DND-41 (cell line): ENCODE measurements around the gene FOXI1.
"Not testable (repeated sequence)": the region's sequence is repeated elsewhere in the genome, so short reads cannot be mapped to it uniquely, and the experiment has no call there.

Experiments used
- ATAC-seq: fragments of 200-7000 bp; cut with Tn5 transposase; 3 replicates; pipeline ENCODE4 v1.9.1; 2021; ENCODE audit warnings: low read depth; ENCODE audit not compliant: insufficient read depth
- DNase-seq: peaks from one replicate; pipeline ENCODE4 v3.0.0-alpha.2; 2020
- H2AFZ ChIP-seq: 2 replicates; pipeline ENCODE4 v1.6.0; 2012; ENCODE audit warnings: low read depth, low read length
- H3K27ac ChIP-seq: 2 replicates; pipeline ENCODE4 v1.5.1; 2012; ENCODE audit warnings: low read length, inconsistent platforms
- H3K27me3 ChIP-seq: fragments of 200-600 bp; sonication (generic); 2 replicates; pipeline ENCODE4 v1.6.0; 2012; ENCODE audit warnings: low read length, mild to moderate bottlenecking, inconsistent platforms; ENCODE audit not compliant: insufficient read depth, poor library complexity
- H3K36me3 ChIP-seq: 2 replicates; pipeline ENCODE4 v1.5.1; 2012; ENCODE audit warnings: low read length, inconsistent platforms; ENCODE audit not compliant: insufficient read depth
- H3K4me1 ChIP-seq: 2 replicates; pipeline ENCODE4 v1.5.1; 2012; ENCODE audit warnings: mild to moderate bottlenecking, low read length; ENCODE audit not compliant: insufficient read depth
- H3K4me2 ChIP-seq: 2 replicates; pipeline ENCODE4 v1.6.0; 2012; ENCODE audit warnings: mild to moderate bottlenecking, moderate library complexity, low read length, inconsistent platforms; ENCODE audit not compliant: insufficient read depth
- H3K4me3 ChIP-seq, 2 experiments: fragments of 200-600 bp in 1 of 2; shearing (Covaris generic) in 1 of 2; 2 replicates each; pipeline ENCODE4 v1.5.1; 2012 to 2016; ENCODE audit warnings: inconsistent platforms in 2 of 2, low read length in 2 of 2, mild to moderate bottlenecking in 2 of 2, low read depth in 1 of 2, moderate library complexity in 1 of 2
- H3K79me2 ChIP-seq: 2 replicates; pipeline ENCODE4 v1.6.0; 2012; ENCODE audit warnings: low read length, inconsistent platforms; ENCODE audit not compliant: insufficient read depth
- H3K9ac ChIP-seq: 2 replicates; pipeline ENCODE4 v1.6.0; 2012; ENCODE audit warnings: low read depth, mild to moderate bottlenecking, inconsistent platforms, low read length, moderate library complexity
- H3K9me3 ChIP-seq: 2 replicates; pipeline ENCODE4 v1.5.1; 2012; ENCODE audit warnings: low read length, moderate library complexity, mild to moderate bottlenecking, inconsistent platforms; ENCODE audit not compliant: insufficient read depth, severe bottlenecking
- H4K20me1 ChIP-seq: 2 replicates; pipeline ENCODE4 v1.6.0; 2012; ENCODE audit warnings: low read length; ENCODE audit not compliant: insufficient read depth
- EZH2 ChIP-seq: IDR thresholded peaks from 3 replicates; pipeline ENCODE4 v1.6.1; 2012; ENCODE audit warnings: borderline replicate concordance, low read depth, mild to moderate bottlenecking, moderate library complexity, low read length, inconsistent platforms; ENCODE audit not compliant: severe bottlenecking
- TF ChIP-seq, protein P1 (sequence below): IDR thresholded peaks from 2 replicates; pipeline ENCODE4 v1.5.1; 2012; ENCODE audit warnings: borderline replicate concordance, low read length, moderate library complexity, mild to moderate bottlenecking; ENCODE audit not compliant: poor library complexity, severe bottlenecking; ENCODE audit errors: extremely low read depth

Gene FOXI1

DNA sequence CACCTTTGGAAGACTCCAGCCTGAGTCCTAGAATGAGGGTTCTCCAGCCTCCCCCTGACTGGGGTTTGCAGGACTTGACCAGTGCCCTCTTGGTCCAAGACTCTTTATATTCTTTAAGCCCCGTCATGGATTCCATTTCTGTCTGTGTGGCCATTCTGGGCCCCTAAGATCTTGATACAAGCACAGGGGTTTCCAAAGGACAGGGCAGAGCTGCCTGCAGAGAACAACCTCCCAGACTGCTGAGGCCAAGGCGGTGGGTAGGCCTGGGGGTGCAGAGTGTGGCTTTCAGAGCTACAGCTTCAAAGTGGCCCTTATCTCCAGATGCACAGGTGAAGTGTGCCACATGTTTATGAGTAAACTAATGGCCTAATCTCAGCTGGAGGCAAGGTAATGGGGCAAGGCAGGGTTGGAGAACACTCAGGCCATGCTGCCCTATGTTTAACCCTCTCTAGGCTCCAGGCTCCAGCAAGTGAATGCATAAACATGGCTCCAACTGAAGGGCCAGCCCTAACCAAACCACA lies 32.1 kb downstream of the FOXI1 start:
- Histone ChIP-seq H2AFZ (no peak overlapping the region), H4K20me1 (no peaks in the 10 kb centered on the region), H3K27me3 (peaks cover 1% of the 10 kb centered on the region), H3K4me2 (no peak overlapping the region), H3K4me1 (no peaks in the 10 kb centered on the region), H3K9me3 (no peaks in the 10 kb centered on the region), H3K4me3 (no peak overlapping the region), H3K79me2 (no peaks in the 10 kb centered on the region), H3K36me3 (no peaks in the 10 kb centered on the region), H3K9ac (no peak overlapping the region), H3K27ac (no peak overlapping the region)
- DNase-seq = no peak
- no peak for TF ChIP-seq EZH2
- TF ChIP-seq, protein P1, sequence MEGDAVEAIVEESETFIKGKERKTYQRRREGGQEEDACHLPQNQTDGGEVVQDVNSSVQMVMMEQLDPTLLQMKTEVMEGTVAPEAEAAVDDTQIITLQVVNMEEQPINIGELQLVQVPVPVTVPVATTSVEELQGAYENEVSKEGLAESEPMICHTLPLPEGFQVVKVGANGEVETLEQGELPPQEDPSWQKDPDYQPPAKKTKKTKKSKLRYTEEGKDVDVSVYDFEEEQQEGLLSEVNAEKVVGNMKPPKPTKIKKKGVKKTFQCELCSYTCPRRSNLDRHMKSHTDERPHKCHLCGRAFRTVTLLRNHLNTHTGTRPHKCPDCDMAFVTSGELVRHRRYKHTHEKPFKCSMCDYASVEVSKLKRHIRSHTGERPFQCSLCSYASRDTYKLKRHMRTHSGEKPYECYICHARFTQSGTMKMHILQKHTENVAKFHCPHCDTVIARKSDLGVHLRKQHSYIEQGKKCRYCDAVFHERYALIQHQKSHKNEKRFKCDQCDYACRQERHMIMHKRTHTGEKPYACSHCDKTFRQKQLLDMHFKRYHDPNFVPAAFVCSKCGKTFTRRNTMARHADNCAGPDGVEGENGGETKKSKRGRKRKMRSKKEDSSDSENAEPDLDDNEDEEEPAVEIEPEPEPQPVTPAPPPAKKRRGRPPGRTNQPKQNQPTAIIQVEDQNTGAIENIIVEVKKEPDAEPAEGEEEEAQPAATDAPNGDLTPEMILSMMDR = no peak
- no peak for ATAC-seq

DNA sequence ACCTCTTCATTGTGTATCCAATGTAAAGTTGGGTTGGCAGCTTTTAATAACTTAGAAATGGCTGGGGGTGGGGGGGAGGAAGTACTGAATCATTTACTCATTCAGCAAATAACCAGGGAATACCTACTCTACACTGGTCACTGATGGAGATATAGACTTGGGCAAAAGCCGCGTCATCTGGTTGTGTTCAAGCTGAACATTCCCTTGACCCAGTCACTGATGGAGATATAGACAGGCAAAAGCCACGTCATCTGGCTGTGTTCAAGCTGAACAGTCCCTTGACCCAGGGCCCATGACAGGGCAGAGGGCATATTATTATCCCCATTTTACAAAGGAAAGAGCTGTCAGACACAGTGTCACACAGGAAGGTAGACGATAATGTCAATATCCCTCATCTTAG lies 32.6 kb downstream of the FOXI1 start:
- Histone ChIP-seq H2AFZ (no peak overlapping the region), H3K9ac (no peak overlapping the region), H3K4me2 (no peak overlapping the region), H3K4me3 (no peak overlapping the region), H3K9me3 (no peaks in the 10 kb centered on the region), H3K27ac (no peak overlapping the region), H3K4me1 (no peaks in the 10 kb centered on the region), H3K36me3 (no peaks in the 10 kb centered on the region), H3K79me2 (no peaks in the 10 kb centered on the region), H4K20me1 (no peaks in the 10 kb centered on the region), H3K27me3 (no peaks in the 10 kb centered on the region)
- TF ChIP-seq, protein P1 = no peak
- no peak for TF ChIP-seq EZH2
- ATAC-seq (no peak), DNase-seq (no peak)

DNA sequence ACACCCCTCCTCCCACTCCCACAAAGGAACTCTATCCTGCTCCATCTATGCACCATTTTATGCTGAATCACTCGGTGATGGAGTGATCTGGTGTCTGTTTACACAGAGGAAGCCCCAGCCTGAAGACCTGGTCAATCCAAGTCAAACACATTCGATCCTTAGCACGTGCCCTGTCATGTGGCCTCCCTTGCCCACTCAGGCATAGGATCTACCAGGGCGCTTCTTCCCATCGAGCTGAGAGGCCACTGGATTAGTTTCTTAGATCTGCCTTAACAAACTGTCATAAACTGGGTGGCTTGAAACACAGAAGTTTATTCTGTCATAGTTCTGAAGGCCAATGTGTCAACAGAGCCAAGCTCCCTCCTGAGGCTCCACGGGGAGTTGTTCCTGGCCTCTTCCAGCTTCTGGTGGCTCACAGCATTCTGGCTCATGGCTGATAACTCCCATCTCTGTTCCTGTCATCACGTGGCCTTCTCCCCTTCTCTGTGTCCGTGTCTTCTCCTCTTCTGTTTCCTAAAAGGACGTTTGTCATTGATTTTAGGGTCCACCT lies 34.2 kb downstream of the FOXI1 start:
- H3K27ac ChIP-seq = no peak overlapping the region
- no peaks in the 10 kb centered on the region for H3K27me3 ChIP-seq
- no peaks in the 10 kb centered on the region for H4K20me1 ChIP-seq
- DNase-seq = no peak
- H3K79me2 ChIP-seq = no peaks in the 10 kb centered on the region
- no peaks in the 10 kb centered on the region for H3K9me3 ChIP-seq
- H3K4me3 ChIP-seq = no peak overlapping the region
- H2AFZ ChIP-seq = no peak overlapping the region
- H3K4me1 ChIP-seq = no peaks in the 10 kb centered on the region
- no peak overlapping the region for H3K4me2 ChIP-seq
- no peak for ATAC-seq
- no peak overlapping the region for H3K9ac ChIP-seq
- H3K36me3 ChIP-seq = no peaks in the 10 kb centered on the region
- no peak for TF ChIP-seq EZH2
- TF ChIP-seq, protein P1 = no peak

DNA sequence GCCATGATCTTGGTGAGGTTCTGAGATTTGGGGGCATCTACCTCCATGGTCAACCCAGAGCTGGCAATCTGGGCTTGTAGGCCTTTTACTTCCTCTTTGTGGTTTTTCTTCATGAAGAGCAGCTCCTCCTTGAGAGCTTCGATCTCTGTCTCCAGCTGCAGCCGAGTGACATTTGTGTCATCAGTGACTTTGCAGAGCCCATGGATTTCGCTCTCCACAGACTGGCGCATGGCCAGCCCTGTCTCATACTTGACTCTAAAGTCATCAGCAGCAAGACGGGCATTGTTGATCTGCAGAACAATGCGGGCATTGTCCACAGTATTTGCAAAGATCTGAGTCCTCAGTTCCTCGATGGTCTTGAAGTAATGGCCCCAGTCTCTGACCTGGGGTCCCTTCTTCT lies 35.5 kb downstream of the FOXI1 start:
- not testable (repeated sequence) for ATAC-seq

More for the DNA sequence above, 35.5 kb downstream of the FOXI1 start:
- not testable (repeated sequence) for H3K9me3 ChIP-seq, DNase-seq, H3K4me1 ChIP-seq, H3K36me3 ChIP-seq, H3K27me3 ChIP-seq, H3K27ac ChIP-seq, H3K4me3 ChIP-seq, H2AFZ ChIP-seq, H3K79me2 ChIP-seq, H3K9ac ChIP-seq, H4K20me1 ChIP-seq, H3K4me2 ChIP-seq
